ENCODE measurements around the gene BCL2.

DNA sequence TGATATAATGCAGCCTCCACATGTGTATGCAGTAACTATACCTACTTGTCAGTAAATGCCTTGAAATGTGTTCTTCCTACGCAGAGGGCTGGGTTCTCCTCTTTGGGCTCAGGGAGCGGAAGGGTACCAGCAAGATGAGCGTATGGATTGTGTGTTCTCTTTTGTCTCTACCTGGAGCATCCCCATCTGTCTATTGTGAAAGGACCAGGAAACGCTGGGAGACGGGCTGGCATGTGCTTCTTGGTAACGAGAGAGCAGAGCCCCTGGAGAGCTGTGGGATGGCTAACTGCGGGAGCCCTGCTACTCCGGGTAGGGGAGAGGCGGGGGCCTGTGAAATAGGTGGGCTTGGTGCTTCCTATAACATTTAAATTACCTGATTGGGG lies 80.9 kb downstream of the BCL2 start:
- TF ChIP-seq, protein P1, sequence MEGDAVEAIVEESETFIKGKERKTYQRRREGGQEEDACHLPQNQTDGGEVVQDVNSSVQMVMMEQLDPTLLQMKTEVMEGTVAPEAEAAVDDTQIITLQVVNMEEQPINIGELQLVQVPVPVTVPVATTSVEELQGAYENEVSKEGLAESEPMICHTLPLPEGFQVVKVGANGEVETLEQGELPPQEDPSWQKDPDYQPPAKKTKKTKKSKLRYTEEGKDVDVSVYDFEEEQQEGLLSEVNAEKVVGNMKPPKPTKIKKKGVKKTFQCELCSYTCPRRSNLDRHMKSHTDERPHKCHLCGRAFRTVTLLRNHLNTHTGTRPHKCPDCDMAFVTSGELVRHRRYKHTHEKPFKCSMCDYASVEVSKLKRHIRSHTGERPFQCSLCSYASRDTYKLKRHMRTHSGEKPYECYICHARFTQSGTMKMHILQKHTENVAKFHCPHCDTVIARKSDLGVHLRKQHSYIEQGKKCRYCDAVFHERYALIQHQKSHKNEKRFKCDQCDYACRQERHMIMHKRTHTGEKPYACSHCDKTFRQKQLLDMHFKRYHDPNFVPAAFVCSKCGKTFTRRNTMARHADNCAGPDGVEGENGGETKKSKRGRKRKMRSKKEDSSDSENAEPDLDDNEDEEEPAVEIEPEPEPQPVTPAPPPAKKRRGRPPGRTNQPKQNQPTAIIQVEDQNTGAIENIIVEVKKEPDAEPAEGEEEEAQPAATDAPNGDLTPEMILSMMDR (IDR thresholded peaks at IDR 0.05): no peak
- TF ChIP-seq EP300 (IDR thresholded peaks at IDR 0.05): no peak
- TF ChIP-seq POLR2A (IDR thresholded peaks at IDR 0.05): no peak
- TF ChIP-seq POLR2AphosphoS5 (IDR thresholded peaks at IDR 0.05): no peak

Data from sigmoid colon (tissue), 4 donors.